Heart left ventricle (tissue), 16 donors: ENCODE measurements around the gene PRDM16. TPM values are rescaled to one million over a fixed set of nuclear protein-coding genes. Genes with fewer than 3 reads are reported as not detected.

ENCODE experiments used
- ATAC-seq, 4 donors: fragments of 200-7000 bp; cut with Tn5 transposase; one replicate each; pipeline ENCODE4 v1.9.1; 2020 to 2022; ENCODE audit warnings: moderate library complexity in 4 of 4, mild to moderate bottlenecking in 3 of 4, moderate number of reproducible peaks in 1 of 4
- DNase-seq, 5 donors: peaks; one replicate each; pipeline ENCODE4 v3.0.0-alpha.2; 2020
- H3K27ac ChIP-seq, 12 donors: fragments of 200-600 bp; sonication (generic) in 4 of 12; one replicate each; pipeline versions ENCODE4 v1.5.0 to v1.8.0; 2016 to 2022; ENCODE audit warnings: mild to moderate bottlenecking in 2 of 12
- H3K27me3 ChIP-seq, 9 donors: fragments of 200-600 bp; sonication (generic) in 2 of 9; one replicate each; pipeline versions ENCODE4 v1.5.1 to v1.8.0; 2016 to 2022; ENCODE audit warnings: mild to moderate bottlenecking in 3 of 9
- H3K36me3 ChIP-seq, 9 donors: fragments of 200-600 bp; sonication (generic) in 2 of 9; one replicate each; pipeline versions ENCODE4 v1.5.0 to v1.8.0; 2018 to 2022; ENCODE audit warnings: mild to moderate bottlenecking in 2 of 9
- H3K4me1 ChIP-seq, 12 donors: fragments of 200-600 bp; sonication (generic) in 4 of 12; one replicate each; pipeline versions ENCODE4 v1.5.0 to v1.8.0; 2016 to 2022; ENCODE audit warnings: mild to moderate bottlenecking in 3 of 12
- H3K4me3 ChIP-seq, 12 donors: fragments of 200-600 bp; sonication (generic) in 4 of 12; one replicate each; pipeline versions ENCODE4 v1.5.0 to v1.8.0; 2017 to 2022; ENCODE audit warnings: mild to moderate bottlenecking in 9 of 12, moderate library complexity in 4 of 12
- H3K9me3 ChIP-seq, 12 donors: fragments of 200-600 bp; sonication (generic) in 4 of 12; one replicate each; pipeline versions ENCODE4 v1.5.0 to v1.8.0; 2016 to 2022; ENCODE audit warnings: mild to moderate bottlenecking in 1 of 12
- POLR2A ChIP-seq, 2 donors: fragments of 450-650 bp; IDR thresholded peaks; one replicate each; pipeline ENCODE4 v1.6.1; 2017; ENCODE audit warnings: antibody characterized with exemption in 2 of 2, mild to moderate bottlenecking in 2 of 2, moderate library complexity in 2 of 2
- WGBS, 4 donors: extraction: QIAGEN DNeasy Blood & Tissue Kit in 2 of 4; methylation state at CpG; one replicate each; pipeline versions ENCODE4 v1.1.5 to v1.1.7; 2013 to 2018; 5-methylcytosine and 5-hydroxymethylcytosine counted together
- intact Hi-C, 10 donors: fragments of 100-400 bp; cut with DNase I; formaldehyde crosslinking; loops; one replicate each; pipeline versions ENCODE4 v1.11.1 to v1.14.2; 2022
- polyA plus RNA-seq, 2 donors: library from polyadenylated mRNA; stranded (reverse); fragments of 200-250 nt; gene quantifications; one replicate each; pipeline ENCODE4 v1.2.3, GENCODE V29; 2013
- total RNA-seq, 9 donors: library from RNA; depleted of rRNA in 2 of 9; stranded (reverse); fragments of >200 nt in 2 of 9; fragmentation: NEBNext Ultra II Directional in 3 of 9; extraction: Animal tissue kit (Norgen Biotek cat#: 25700) in 3 of 9; gene quantifications; one replicate each; pipeline versions ENCODE4 v1.1.0 to v1.2.4, GENCODE V29; 2016 to 2023
- TF ChIP-seq, protein P1 (sequence below), 12 donors: fragments of 200-600 bp; sonication (generic) in 4 of 12; IDR thresholded peaks; one replicate each; pipeline versions ENCODE4 v1.5.0 to v1.8.0; 2018 to 2022; ENCODE audit warnings: antibody characterized with exemption in 12 of 12, mild to moderate bottlenecking in 5 of 12
- donor health status: ischemic (EF 13 %, LVEDD 7.1; RV severe dilation, severe dysfunction).
- donor health status: healthy with polysubstance abuse.
- donor health status: DM: no; HTN: yes; CAD: no.
- donor health status: DM: no; HTN: no; CAD: no.
- donor health status: ischemic (EF 25% LVEDD 6.9; RV normal size, moderate dysfunction).
- donor health status: ischemic (EF 25% LVEDD 5.7; RV mildly dilated, moderate dysfunction).
- donor health status: healthy.
- donor health status: DM: yes; HTN: yes; CAD: no.
- donor health status: ischemic (EF 35%, LVEDD 5.7; RV mildly dilated, moderate dysfunction).
- donor health status: nonischemic (EF 11% LVEDD 7.7; RV severe dilation, severe dysfunction).
- donor health status: DM: yes; HTN: yes; CAD: no.
- donor health status: PGD.
- donor health status: ischemic (EF 29% LVEDD 5.4; RV normal size, mild dysfunction).
- donor health status: nonischemic (EF 23%, LVEDD 6.1; RV moderate dilation, normal function).

The PRDM16 gene
- total and polyA plus RNA-seq, 11 donors, result 6.0 to 22.7 (median 14.0) TPM

DNA sequence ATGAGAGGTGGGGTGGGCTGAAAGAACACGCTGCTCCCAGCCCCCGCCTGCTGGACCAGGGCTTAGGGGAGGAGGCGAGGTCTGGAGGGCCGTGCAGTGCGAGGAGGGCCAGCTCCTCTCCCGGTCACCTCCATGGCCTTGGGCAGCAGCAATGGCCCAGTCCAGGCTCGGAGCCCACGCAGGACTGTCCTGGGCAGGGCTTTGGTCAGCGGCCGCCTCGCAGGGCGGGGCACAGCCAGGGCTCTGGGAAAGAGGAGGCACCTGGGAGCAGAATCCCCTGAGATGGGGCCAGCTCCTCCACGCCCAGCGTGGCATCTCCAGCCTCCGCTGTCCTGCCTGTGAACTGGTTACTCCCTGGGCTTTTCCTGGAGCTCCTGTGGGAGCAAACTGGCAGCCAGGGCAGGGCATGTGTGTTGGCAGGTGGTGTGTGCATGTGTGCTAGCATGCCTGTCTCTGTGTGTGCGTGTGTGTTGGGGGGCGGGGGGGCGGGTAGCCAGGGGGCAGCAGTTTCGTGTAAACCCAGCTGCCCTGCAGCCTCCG lies 412.9 kb downstream of the PRDM16 start:
- peaks cover 0 to 3% (median 0%) of the 10 kb centered on the region in 12 donors for H3K4me1 ChIP-seq
- no peaks in the 10 kb centered on the region for H3K9me3 ChIP-seq
- TF ChIP-seq, protein P1, sequence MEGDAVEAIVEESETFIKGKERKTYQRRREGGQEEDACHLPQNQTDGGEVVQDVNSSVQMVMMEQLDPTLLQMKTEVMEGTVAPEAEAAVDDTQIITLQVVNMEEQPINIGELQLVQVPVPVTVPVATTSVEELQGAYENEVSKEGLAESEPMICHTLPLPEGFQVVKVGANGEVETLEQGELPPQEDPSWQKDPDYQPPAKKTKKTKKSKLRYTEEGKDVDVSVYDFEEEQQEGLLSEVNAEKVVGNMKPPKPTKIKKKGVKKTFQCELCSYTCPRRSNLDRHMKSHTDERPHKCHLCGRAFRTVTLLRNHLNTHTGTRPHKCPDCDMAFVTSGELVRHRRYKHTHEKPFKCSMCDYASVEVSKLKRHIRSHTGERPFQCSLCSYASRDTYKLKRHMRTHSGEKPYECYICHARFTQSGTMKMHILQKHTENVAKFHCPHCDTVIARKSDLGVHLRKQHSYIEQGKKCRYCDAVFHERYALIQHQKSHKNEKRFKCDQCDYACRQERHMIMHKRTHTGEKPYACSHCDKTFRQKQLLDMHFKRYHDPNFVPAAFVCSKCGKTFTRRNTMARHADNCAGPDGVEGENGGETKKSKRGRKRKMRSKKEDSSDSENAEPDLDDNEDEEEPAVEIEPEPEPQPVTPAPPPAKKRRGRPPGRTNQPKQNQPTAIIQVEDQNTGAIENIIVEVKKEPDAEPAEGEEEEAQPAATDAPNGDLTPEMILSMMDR (IDR thresholded peaks at IDR 0.05), result no peak
- no peak for TF ChIP-seq POLR2A (IDR thresholded peaks at IDR 0.05)
- H3K4me3 ChIP-seq, result no peak overlapping the region
- no peak for DNase-seq
- intact Hi-C loops, result loop anchor here in 2 of 10 donors (2.0 kb wide), 1 partner anchor 29 kb away; no protein-coding TSS in a partner anchor
- no peaks in the 10 kb centered on the region for H3K36me3 ChIP-seq
- H3K27me3 ChIP-seq, result peaks cover 0 to 4% (median 0%) of the 10 kb centered on the region in 9 donors
- WGBS, 4 donors, result 73 to 84% (median 75%) methylated on average over 16 to 20 of the region's 20 CpGs
- ATAC-seq, result no peak
- H3K27ac ChIP-seq, result no peak overlapping the region

DNA sequence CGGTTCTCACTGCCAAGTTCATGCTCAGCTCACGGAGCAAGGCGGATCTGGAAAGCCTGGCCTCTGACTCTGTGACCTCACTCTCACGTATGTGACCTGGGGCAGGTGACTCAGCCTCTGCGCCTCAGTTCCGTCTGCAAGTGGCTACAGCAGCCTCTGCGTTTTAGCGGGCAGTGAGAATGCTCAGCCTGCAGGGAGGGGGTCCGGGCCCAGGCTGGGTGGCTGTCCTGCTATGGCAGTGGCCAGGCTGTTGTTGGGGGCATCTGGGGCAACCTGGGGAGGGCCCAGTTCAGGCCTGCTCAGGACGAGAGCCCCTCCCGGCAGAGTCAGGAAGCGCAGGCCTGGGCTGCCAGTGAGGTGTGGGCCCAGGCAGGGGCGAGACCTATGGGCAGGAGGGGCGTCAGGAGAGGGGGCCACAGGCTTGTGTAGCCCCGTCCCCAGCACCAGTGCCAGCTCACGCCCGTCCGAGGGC lies 413.4 kb downstream of the PRDM16 start:
- Histone ChIP-seq H3K36me3 (no peaks in the 10 kb centered on the region), H3K27me3 (peaks cover 0 to 4% (median 0%) of the 10 kb centered on the region in 9 donors), H3K4me3 (no peak overlapping the region), H3K4me1 (peaks cover 0 to 3% (median 0%) of the 10 kb centered on the region in 12 donors), H3K9me3 (no peaks in the 10 kb centered on the region), H3K27ac (no peak overlapping the region)
- TF ChIP-seq, protein P1 (IDR thresholded peaks at IDR 0.05), result no peak
- no peak for TF ChIP-seq POLR2A (IDR thresholded peaks at IDR 0.05)
- DNase-seq (no peak), ATAC-seq (no peak)
- 64 to 81% (median 75%) methylated on average over 15 to 18 of the region's 18 CpGs for WGBS, 4 donors
- intact Hi-C loops, result loop anchor here in 1 of 10 donors (2.0 kb wide), 1 partner anchor 30 kb away; no protein-coding TSS in a partner anchor

DNA sequence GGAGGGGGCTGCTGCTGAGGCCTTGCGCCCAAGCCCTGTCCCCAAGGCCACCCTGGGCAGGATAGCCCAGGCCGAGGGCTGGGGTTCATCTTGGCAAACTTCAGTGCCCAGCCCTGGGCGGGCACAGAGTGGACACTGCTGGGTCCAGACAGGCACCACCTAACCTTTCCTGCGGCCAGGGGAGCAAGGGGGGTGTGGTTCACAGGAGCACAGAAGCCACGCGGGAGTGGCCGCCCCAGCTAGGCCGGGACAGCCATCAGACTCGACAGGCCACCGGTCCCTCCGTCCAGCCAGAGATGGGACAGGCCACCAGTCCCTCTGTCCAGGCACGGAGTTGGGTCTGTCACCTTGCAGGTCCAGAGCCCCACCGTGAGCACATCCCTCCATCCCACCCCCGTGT lies 414.4 kb downstream of the PRDM16 start:
- H3K9me3 ChIP-seq, result peaks cover 0 to 8% (median 0%) of the 10 kb centered on the region in 12 donors
- intact Hi-C loops, result loop anchor here in 1 of 10 donors (2.0 kb wide), 1 partner anchor 31 kb away; no protein-coding TSS in a partner anchor
- no peak for TF ChIP-seq POLR2A (IDR thresholded peaks at IDR 0.05)
- TF ChIP-seq, protein P1 (IDR thresholded peaks at IDR 0.05), result no peak
- H3K27ac ChIP-seq, result no peak overlapping the region
- WGBS, 4 donors, result 75 to 91% (median 79%) methylated on average over 3 to 14 of the region's 14 CpGs
- peaks cover 0 to 4% (median 0%) of the 10 kb centered on the region in 9 donors for H3K27me3 ChIP-seq
- DNase-seq, result no peak
- no peak overlapping the region for H3K4me3 ChIP-seq
- peaks cover 0 to 3% (median 0%) of the 10 kb centered on the region in 12 donors for H3K4me1 ChIP-seq
- no peaks in the 10 kb centered on the region for H3K36me3 ChIP-seq
- peak in 2 of 4 donors; percentile 5 to 12 for ATAC-seq

DNA sequence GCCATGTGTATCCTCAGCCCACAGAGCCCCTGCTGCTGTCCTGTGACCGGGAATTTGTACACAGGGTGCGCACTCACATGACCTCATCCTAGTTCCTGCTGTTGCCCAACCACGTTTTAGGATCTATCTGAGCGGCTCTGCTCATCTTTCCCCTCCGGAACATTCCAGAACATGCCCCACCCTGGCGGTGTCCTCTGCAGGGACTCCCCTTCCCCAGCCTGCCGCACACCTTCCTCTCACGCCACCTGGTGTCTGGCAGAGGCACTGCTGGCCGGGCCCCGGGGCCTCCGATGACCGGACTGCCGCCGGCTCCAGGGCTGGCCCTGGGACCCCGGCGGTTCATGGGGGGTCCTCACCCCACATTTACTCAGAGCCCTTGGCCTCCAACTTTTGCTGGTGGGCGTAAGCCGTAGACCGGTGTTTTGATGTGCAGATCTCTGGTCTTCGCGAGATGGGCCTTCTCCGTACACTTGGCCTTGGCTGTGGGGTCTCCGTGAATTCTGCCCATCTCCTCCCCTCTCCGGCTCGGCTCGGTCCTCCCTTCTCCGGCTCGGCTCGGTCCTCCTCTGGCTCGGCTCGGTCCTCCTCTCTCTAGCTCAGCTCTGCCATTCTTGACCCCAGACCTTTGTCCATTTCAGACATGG lies 414.9 kb downstream of the PRDM16 start:
- intact Hi-C loops, result loop anchor here in 8 of 10 donors (1.0 to 2.0 kb wide), 3 partner anchors 29 to 31 kb away; partner anchors contain the start of gene ARHGEF16 (in 1 of the 8)
- Histone ChIP-seq H3K4me3 (no peak overlapping the region), H3K36me3 (no peaks in the 10 kb centered on the region), H3K9me3 (peaks cover 0 to 13% (median 0%) of the 10 kb centered on the region in 12 donors), H3K27ac (no peak overlapping the region), H3K27me3 (peaks cover 0 to 4% (median 0%) of the 10 kb centered on the region in 9 donors), H3K4me1 (peaks cover 0 to 3% (median 0%) of the 10 kb centered on the region in 12 donors)
- WGBS, 4 donors, result 35 to 46% (median 44%) methylated on average over 25 to 31 of the region's 31 CpGs
- TF ChIP-seq POLR2A (IDR thresholded peaks at IDR 0.05), result no peak
- TF ChIP-seq, protein P1 (IDR thresholded peaks at IDR 0.05), result peak; percentile 74 to 92 (median 84)
- DNase-seq (no peak), ATAC-seq (peak in 3 of 4 donors; percentile 53 to 67 (median 56))
